Embryonic facial prominence (tissue), 1 donor: ENCODE data around the gene GLYATL2.

Source experiments
- DNase-seq: peaks from one replicate; pipeline ENCODE4 v3.0.0-alpha.2; 2016; ENCODE audit errors: extremely low spot score

The GLYATL2 gene

GRCh38 chr11:58844361-58845005 is at the start of gene GLYATL2:
TSS of gene GLYATL2 (minus strand) at chr11:58844704. CDS start at chr11:58839612, 5,092 bp downstream.
- no peak for DNase-seq

- no peak for DNase-seq
Observed at GRCh38 chr11:58893899-58894298, 49.4 kb upstream of the GLYATL2 start.

- DNase-seq, result no peak
Observed at GRCh38 chr11:58888579-58888978, 44.1 kb upstream of the GLYATL2 start.

GRCh38 chr11:58887452-58887851 is 42.9 kb upstream of the GLYATL2 start:
- no peak for DNase-seq

- no peak for DNase-seq
Observed at GRCh38 chr11:58880625-58881024, 36.1 kb upstream of the GLYATL2 start.

- no peak for DNase-seq
Observed at GRCh38 chr11:58880166-58880565, 35.7 kb upstream of the GLYATL2 start.

- no peak for DNase-seq
Observed at GRCh38 chr11:58867556-58867955, 23.1 kb upstream of the GLYATL2 start.

- DNase-seq, result no peak
Observed at GRCh38 chr11:58866788-58867187, 22.3 kb upstream of the GLYATL2 start.

GRCh38 chr11:58864335-58864734 is 19.8 kb upstream of the GLYATL2 start:
- no peak for DNase-seq

- no peak for DNase-seq
Observed at GRCh38 chr11:58863697-58864096, 19.2 kb upstream of the GLYATL2 start.

- no peak for DNase-seq
Observed at GRCh38 chr11:58861533-58861932, 17.0 kb upstream of the GLYATL2 start.

GRCh38 chr11:58856806-58857205 is 12.3 kb upstream of the GLYATL2 start:
- DNase-seq, result no peak

GRCh38 chr11:58845386-58845785 is 882 bp upstream of the GLYATL2 start:
- no peak for DNase-seq

- no peak for DNase-seq
Observed at GRCh38 chr11:58837707-58838388, 6.7 kb downstream of the GLYATL2 start.

- no peak for DNase-seq
Observed at GRCh38 chr11:58832056-58832645, 12.4 kb downstream of the GLYATL2 start.

- no peak for DNase-seq
Observed at GRCh38 chr11:58830673-58831301, 13.7 kb downstream of the GLYATL2 start.

- no peak for DNase-seq
Observed at GRCh38 chr11:58829786-58830185, 14.7 kb downstream of the GLYATL2 start.

- no peak for DNase-seq
Observed at GRCh38 chr11:58813693-58814092, 30.8 kb downstream of the GLYATL2 start.

- DNase-seq, result no peak
Observed at GRCh38 chr11:58811499-58811898, 33.0 kb downstream of the GLYATL2 start.

GRCh38 chr11:58807343-58807742 is 37.2 kb downstream of the GLYATL2 start:
- DNase-seq, result no peak

GRCh38 chr11:58805065-58805464 is 39.4 kb downstream of the GLYATL2 start:
- no peak for DNase-seq

GRCh38 chr11:58801974-58802545 is 42.4 kb downstream of the GLYATL2 start:
- no peak for DNase-seq
